ENCODE measurements around the gene MEGF10.
A peak's percentile ranks its signal among the peaks of the same experiment; 100 is the strongest.
"Not testable (repeated sequence)": the region's sequence is repeated elsewhere in the genome, so short reads cannot be mapped to it uniquely, and the experiment has no call there.

Gene MEGF10

GRCh38 chr5:127298036-127298429 is 7.4 kb downstream of the MEGF10 start:
- DNase-seq (ENCODE audit: low read depth in 2 of 2): no peak

GRCh38 chr5:127298656-127299055 is 8.1 kb downstream of the MEGF10 start:
- DNase-seq (ENCODE audit: low read depth in 2 of 2): no peak

GRCh38 chr5:127299678-127300077 is 9.1 kb downstream of the MEGF10 start:
- DNase-seq (ENCODE audit: low read depth in 2 of 2): no peak

- no peak for DNase-seq (ENCODE audit: low read depth in 2 of 2)
Measured at GRCh38 chr5:127302509-127302908, 11.9 kb downstream of the MEGF10 start.

GRCh38 chr5:127303404-127303803 is 12.8 kb downstream of the MEGF10 start:
- DNase-seq (ENCODE audit: low read depth in 2 of 2): no peak

GRCh38 chr5:127305493-127305892 is 14.9 kb downstream of the MEGF10 start:
- DNase-seq (ENCODE audit: low read depth in 2 of 2): no peak

- DNase-seq (ENCODE audit: low read depth in 2 of 2): no peak
Measured at GRCh38 chr5:127306036-127306435, 15.4 kb downstream of the MEGF10 start.

GRCh38 chr5:127306647-127307046 is 16.1 kb downstream of the MEGF10 start:
- no peak for DNase-seq (ENCODE audit: low read depth in 2 of 2)

- no peak for DNase-seq (ENCODE audit: low read depth in 2 of 2)
Measured at GRCh38 chr5:127307868-127308267, 17.3 kb downstream of the MEGF10 start.

GRCh38 chr5:127308325-127308724 is 17.7 kb downstream of the MEGF10 start:
- not testable (repeated sequence) for DNase-seq (ENCODE audit: low read depth in 2 of 2)

GRCh38 chr5:127308945-127309344 is 18.3 kb downstream of the MEGF10 start:
- DNase-seq (ENCODE audit: low read depth in 2 of 2): no peak

- no peak for DNase-seq (ENCODE audit: low read depth in 2 of 2)
Measured at GRCh38 chr5:127311349-127311748, 20.8 kb downstream of the MEGF10 start.

GRCh38 chr5:127311781-127312525 is 21.4 kb downstream of the MEGF10 start:
- no peak for DNase-seq (ENCODE audit: low read depth in 2 of 2)

GRCh38 chr5:127313379-127313778 is 22.8 kb downstream of the MEGF10 start:
- DNase-seq (ENCODE audit: low read depth in 2 of 2): no peak

GRCh38 chr5:127313847-127314473 is 23.4 kb downstream of the MEGF10 start:
- DNase-seq (ENCODE audit: low read depth in 2 of 2): peak; percentile 31 to 57

- DNase-seq (ENCODE audit: low read depth in 2 of 2): no peak
Measured at GRCh38 chr5:127316011-127316410, 25.4 kb downstream of the MEGF10 start.

GRCh38 chr5:127317385-127317784 is 26.8 kb downstream of the MEGF10 start:
- DNase-seq (ENCODE audit: low read depth in 2 of 2): not testable (repeated sequence)

- no peak for DNase-seq (ENCODE audit: low read depth in 2 of 2)
Measured at GRCh38 chr5:127320032-127320965, 29.7 kb downstream of the MEGF10 start.

- no peak for DNase-seq (ENCODE audit: low read depth in 2 of 2)
Measured at GRCh38 chr5:127321465-127321864, 30.9 kb downstream of the MEGF10 start.

GRCh38 chr5:127322403-127322802 is 31.8 kb downstream of the MEGF10 start:
- DNase-seq (ENCODE audit: low read depth in 2 of 2): no peak

GRCh38 chr5:127324756-127325155 is 34.2 kb downstream of the MEGF10 start:
- DNase-seq (ENCODE audit: low read depth in 2 of 2): no peak

GRCh38 chr5:127326431-127326830 is 35.8 kb downstream of the MEGF10 start:
- no peak for DNase-seq (ENCODE audit: low read depth in 2 of 2)
